Dermis microvascular lymphatic vessel endothelial cell (primary cell): Measurements from ENCODE around the gene STK39. TPM values are rescaled to one million over a fixed set of nuclear protein-coding genes. Genes with fewer than 3 reads are reported as not detected.
A peak's percentile ranks its signal among the peaks of the same experiment; 100 is the strongest.
"Not testable (repeated sequence)": the region's sequence is repeated elsewhere in the genome, so short reads cannot be mapped to it uniquely, and the experiment has no call there.

Experiments
- DNase-seq, 2 donors: peaks; one replicate each; pipeline versions ENCODE4 v3.0.0 to v3.0.0-alpha.2; 2010; ENCODE audit warnings: low read depth in 2 of 2
- total RNA-seq: library from RNA; depleted of rRNA; stranded (reverse); fragments of >200 nt; gene quantifications from 2 replicates; pipeline ENCODE4 v1.2.1, GENCODE V29; 2014

The STK39 gene
- total RNA-seq, 1 donor from 2014 or later: 2.8 TPM

- DNase-seq: no peak
These were observed 109.0 kb downstream of the STK39 start for GRCh38 chr2:168138374-168138773.

DNA sequence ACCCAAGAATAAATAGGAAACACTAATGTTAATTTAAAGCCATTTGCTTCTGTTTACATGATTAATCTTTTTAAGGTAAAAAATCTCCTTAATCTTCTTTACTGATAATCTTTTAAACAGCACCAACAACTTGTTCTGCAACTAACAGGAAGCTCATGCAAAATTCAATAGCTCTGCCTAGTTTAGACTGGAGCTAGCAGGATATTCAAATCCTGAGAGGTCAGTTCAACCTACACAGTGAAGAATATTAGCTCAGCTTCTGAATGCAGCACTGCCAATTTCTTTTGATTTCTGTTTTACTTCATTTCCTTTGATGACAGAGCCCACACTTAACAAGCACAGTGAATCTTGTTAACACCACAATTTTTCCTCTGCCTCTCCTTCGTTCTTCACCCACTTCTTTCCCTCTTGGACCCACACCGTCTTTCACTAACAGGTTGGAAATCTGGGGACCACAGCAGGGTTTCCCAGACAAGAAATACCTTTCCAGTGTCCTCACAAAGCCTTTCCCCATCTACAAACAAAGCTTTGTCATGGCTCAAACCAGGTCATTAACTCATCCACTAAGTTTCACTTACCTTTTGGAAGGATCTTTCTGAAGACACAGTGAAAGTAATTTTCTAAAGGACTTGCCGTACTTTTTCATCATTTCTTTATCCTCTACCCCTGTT lies 109.8 kb downstream of the STK39 start:
- no peak for DNase-seq

DNA sequence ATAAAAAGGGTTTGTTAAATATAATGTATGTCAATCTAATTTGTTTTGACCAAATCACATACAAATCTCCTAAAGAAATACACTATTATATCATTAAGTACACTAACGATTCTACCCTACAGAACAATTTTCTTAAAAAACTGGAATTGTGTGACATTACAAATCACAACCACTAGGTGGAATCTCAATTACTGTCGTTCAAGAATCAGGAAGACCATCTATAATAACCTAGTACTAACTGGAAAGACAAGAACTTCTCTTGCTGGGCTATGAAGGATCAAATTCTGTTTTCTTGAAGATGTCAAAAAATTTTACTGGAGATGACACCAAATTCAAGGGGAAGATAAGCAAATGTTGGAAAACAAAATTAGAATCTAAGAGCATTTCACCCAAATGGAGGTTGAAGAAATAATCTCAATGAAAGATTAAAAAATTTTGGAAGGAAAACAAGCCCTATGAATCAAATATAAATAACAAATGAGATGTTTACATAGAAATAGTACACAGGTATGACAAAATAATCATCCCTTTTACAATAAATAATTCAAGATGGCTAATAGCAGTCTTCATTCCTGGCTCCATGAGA lies 110.9 kb downstream of the STK39 start:
- peak; percentile 23 to 53 for DNase-seq

GRCh38 chr2:168135630-168136029 lies 111.8 kb downstream of the STK39 start:
- DNase-seq: peak in 1 of 2 donors; percentile 17

DNA sequence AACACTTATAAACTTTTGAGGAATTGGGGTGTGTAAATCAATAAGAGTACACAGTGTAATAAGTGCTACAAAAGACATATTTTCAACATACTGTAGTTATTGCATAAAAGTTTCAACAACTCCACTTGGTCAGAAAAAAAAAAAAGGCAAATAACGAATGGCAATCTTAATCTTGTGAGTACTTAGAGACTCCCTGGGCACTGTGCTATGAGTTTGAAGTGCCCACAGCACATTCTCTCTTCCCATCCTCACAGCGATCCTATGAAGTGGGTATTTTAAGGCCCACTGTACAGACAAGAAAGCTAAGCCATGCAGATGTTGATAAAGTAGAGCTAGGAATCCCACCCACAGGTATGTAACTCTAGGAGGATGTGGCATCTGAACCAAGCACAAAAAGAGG lies 112.3 kb downstream of the STK39 start:
- no peak for DNase-seq

- no peak for DNase-seq
These were observed 112.9 kb downstream of the STK39 start for GRCh38 chr2:168134485-168134884.

DNA sequence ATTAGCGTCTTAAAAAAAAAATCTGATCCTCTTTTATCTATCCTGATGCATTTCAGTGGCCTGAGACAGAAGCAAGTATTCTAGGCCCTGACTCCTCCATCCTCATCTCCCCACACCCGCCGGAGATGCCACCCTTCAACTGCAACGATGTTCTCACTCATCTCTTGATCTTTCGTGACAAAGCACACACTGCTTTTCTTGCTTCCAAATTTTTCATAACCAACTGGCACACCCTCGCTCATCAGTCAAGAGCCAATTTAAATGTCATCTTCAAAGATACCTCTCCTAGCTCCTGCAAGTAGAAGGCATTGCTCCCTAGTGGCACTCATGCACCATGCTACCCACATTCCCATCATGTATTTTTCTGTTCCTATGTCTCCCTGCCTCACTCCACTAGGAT lies 115.0 kb downstream of the STK39 start:
- DNase-seq: no peak

GRCh38 chr2:168130346-168130745 lies 117.0 kb downstream of the STK39 start:
- DNase-seq: no peak

DNA sequence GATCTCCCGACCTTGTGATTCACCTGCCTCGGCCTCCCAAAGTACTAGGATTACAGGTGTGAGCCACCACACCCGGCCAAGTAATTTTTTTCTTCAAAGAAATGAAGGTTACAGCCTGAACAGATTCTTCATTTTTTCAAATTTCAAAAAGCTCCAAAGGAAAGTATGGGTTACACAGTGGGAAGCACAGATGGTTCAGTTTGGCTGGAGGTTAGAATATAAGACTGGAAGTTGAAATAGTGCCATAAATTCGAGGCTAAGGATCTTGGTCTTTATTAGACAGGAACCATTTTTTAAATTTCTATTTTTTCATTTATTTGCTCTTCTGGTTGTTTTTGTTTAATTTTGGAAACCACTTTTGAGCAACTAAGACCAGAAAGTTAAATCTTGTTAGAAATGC lies 120.0 kb downstream of the STK39 start:
- no peak for DNase-seq

- DNase-seq: not testable (repeated sequence)
These were observed 125.2 kb downstream of the STK39 start for GRCh38 chr2:168122210-168122609.

DNA sequence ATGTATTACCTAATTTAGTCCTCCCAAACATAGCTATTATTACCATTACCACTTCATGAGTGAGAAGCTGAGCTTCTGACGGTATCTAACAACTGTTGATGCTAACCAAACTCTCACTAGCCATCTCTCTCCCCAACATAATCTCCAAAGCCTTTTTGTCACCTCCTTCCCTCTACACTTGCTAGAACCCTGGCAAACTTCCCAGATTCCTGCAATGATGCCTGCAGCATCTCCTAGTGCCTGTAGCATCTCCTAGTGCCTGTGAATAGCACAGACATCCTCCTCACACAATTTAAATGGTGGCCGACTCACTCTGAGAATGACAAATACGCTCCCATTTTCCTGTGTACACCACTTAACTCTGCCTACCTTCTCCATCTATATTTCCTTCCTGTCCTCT lies 126.7 kb downstream of the STK39 start:
- no peak for DNase-seq

DNA sequence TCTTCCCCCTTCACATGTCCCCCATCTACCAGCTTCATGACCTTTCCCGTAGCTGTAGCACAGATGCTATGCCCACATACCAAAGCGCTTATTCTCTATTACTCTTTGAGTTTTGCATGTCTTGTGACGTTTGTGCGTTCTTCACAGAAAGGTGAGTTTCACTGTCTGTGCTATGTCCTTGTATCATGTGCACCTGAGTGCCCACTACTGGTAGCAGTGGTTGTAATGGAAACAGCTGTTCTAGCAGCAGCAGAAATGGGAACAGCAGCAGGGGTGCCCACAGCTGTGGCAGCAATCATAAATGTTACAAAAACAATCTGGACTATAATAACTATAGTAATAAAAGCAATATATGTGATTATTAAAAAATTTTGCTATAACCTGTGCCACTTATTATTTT lies 127.1 kb downstream of the STK39 start:
- DNase-seq: no peak

- peak; percentile 37 to 67 for DNase-seq
These were observed 127.8 kb downstream of the STK39 start for GRCh38 chr2:168119515-168120141.

- DNase-seq: peak; percentile 53 to 77
These were observed 128.5 kb downstream of the STK39 start for GRCh38 chr2:168118733-168119514.

- peak in 1 of 2 donors; percentile 18 for DNase-seq
These were observed 130.9 kb downstream of the STK39 start for GRCh38 chr2:168116448-168116847.

GRCh38 chr2:168114619-168115018 lies 132.8 kb downstream of the STK39 start:
- no peak for DNase-seq

- DNase-seq: peak in 1 of 2 donors; percentile 82
These were observed 133.4 kb downstream of the STK39 start for GRCh38 chr2:168114040-168114439.

DNA sequence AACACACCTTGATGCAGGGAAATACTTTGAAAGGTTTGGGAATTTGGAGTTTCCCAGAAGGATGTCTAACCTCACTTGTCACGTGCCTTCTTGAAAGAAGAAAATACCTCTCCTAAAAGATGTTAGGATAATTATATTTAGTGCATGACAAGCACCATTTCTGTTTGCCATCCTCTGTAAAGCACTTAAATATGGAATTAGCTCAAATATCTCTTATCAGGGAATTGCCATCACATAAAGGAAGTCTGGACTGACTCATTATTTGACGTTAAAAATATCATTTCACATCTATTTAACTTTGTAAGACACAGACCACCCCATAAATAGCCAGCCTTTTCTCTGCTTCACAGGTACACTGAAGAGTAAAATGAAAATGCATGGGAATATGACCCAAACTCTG lies 140.1 kb downstream of the STK39 start:
- no peak for DNase-seq

GRCh38 chr2:168105127-168105683 lies 142.2 kb downstream of the STK39 start:
- DNase-seq: no peak

DNA sequence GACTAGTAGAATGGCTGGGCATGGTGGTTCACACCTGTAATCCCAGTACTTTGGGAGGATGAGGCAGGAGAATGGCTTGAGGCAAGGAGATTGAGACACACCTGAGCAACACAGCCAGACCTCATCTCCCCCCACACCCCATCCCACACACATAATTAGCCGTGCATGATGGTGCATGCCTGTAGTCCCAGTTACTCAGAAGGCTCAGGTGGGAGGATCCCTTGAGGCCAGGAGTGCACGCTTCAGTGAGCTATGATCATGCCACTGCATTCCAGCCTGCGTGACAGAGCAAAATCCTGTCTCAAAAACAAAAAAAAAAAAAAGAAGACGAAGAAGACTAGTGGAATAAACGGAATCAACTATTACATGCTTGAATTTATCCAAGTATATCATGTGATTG lies 150.0 kb downstream of the STK39 start:
- no peak for DNase-seq

- DNase-seq: no peak
These were observed 151.2 kb downstream of the STK39 start for GRCh38 chr2:168096158-168096557.

GRCh38 chr2:168091986-168092385 lies 155.4 kb downstream of the STK39 start:
- DNase-seq: no peak
